GM21526 (cell line): ENCODE results near the gene STYX.
"Not testable (repeated sequence)": the region's sequence is repeated elsewhere in the genome, so short reads cannot be mapped to it uniquely, and the experiment has no call there.

ENCODE experiments used
- ATAC-seq: cut with Tn5 transposase; IDR thresholded peaks from one replicate; pipeline ENCODE4 v1.9.1; 2021; ENCODE audit warnings: moderate library complexity; ENCODE audit not compliant: unreplicated experiment, low FRiP score

The STYX gene

DNA sequence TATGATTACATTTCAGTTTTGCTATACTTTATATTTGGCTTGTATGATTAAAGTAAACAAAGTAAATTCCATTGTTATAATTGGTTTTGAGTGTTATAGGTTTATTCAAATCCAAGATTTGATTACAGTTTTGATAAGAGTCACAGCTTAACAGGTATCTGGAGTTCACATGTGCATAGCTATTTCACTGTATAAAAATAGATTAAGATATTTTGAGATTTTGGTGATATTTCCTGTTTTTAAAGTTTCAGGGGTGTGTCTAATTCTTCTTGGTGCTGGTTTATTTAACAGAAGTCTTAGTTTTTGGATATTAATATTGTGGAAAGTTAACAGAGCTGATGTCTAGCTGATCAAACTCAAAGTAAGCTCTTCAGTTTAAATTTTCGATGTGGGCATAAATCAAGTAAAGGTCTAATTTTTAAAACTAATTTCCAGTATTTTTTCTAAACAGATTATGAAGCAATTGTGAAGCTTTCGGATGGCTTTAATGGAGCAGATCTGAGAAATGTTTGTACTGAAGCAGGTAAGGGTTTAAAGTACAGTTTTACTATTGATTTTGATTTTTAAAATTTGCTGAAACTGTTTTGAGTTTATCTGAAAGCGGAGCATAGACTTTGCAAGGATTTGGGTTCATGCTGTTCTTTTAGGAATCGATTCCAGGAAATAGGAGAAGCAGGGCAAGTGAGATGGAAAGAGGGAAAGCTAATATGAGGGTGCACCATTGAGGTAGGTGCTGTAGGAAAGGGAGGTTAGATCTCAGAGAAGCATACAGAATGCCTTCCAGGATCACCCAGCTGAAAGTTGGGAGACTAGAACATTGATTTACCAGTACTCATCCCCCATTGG lies 6.2 kb upstream of the STYX start:
- ATAC-seq = no peak

DNA sequence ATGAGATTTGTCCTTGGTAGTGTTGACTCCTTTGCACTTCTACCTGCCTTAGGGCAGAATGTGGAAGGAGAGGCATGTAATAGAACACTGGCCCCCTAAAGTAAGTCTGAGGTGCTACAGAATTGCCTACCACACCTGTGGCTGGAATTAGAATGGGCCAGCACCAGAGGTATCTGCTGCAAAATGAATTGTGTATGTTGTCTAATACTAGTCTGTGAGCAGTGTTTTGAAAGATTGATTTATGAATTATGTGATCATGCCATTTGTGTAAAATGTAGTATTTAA lies 5.7 kb upstream of the STYX start:
- ATAC-seq = no peak

DNA sequence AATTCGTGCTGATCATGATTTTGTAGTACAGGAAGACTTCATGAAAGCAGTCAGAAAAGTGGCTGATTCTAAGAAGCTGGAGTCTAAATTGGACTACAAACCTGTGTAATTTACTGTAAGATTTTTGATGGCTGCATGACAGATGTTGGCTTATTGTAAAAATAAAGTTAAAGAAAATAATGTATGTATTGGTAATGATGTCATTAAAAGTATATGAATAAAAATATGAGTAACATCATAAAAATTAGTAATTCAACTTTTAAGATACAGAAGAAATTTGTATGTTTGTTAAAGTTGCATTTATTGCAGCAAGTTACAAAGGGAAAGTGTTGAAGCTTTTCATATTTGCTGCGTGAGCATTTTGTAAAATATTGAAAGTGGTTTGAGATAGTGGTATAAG lies 2.5 kb upstream of the STYX start:
- ATAC-seq = not testable (repeated sequence)

DNA sequence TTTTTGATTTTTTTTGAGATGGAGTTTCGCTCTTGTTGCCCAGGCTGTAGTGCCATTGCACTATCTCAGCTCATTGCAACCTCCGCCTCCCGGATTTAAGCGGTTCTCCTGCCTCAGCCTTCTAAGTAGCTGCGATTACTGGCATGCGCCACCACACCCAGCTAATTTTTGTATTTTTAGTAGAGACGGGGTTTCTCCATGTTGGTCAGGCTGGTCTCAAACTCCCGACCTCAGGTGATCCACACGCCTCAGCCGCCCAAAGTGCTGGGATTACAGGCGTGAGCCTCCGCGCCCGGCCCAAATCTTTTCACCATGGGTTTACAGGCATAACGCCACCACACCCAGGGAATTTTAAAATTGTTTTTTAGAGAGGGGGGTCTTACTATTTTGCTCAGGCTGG lies 931 bp upstream of the STYX start:
- ATAC-seq = not testable (repeated sequence)

DNA sequence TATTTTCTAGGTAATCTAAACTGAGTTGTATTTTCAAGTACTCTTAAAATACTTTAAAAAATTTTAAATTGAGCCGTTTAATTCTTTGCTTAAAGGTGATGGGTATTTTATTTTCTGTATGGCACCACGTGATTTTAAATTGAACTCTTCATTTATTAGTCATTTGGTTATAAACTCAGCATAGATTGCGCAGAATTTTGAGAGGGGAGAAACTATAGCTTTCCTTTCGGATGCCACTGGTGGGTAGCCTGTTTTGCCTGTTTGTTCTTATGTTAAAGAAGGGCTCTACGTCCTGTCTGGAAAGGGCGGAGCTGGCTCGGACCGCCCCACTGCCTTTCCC lies 411 bp upstream of the STYX start:
- ATAC-seq = no peak

DNA sequence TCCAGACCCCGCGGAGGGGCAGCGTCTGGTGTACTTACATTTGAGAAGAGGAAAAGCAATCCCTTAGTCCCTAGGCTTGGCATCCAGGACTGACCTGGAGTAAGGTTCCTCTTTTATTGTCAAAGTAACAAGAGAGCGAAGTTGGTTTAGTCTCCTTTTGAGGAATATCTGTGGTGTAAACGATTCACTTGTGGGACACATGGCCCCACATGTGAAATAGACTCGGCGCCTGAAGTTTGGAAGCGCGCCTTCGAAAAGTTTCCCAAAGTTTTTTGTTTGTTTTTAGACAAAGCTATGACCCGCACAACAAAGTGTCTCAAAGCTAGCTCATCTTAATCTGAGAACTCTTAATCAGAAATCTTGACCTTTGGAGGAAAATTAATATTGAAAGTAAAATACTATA lies 744 bp downstream of the STYX start:
- no peak for ATAC-seq

DNA sequence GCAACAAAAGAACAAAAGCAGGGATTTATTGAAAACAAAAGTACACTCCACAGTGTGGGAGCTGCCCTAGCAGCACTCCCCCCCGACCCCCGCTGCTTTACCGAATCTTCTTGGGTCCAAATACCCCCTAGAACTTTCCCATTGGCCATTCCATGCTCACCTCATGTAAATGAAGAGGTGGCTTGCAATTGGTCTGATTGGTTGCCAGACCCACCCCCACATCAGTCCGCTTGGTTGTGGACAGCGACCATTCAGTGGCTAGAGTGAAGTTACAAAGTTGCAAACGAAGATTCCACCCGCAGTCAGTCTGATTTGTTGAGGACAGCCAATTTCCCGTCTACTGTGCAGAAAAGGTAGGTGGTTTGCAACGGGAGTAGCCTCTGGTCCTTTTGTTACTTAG lies 3.9 kb downstream of the STYX start:
- no peak for ATAC-seq

DNA sequence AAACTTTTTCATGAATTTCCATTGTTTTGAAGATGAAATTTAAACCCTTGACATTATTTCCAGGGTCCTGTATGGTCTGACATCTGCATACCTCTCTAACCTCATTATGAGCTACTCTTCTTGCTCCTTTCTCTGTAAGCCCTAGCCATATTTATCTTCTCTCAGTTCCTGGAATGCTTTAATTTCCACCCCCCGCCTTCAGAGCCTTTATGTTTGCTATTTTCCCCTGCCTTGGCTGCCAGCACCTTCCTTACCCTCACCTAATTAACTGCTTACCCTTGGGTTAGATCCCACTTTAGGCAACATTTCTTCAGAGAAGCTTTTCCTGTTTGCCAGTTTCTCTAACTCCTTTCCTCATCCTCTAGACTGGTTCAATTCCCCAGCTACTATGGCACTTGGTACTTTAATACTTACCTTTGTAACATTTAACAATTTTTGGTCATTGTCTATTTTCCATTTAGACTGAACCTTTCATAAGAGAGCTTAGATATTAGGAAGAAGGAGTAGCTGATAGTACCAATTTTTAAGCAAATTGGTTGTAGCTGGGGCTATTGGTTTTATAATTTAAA lies 6.0 kb downstream of the STYX start:
- ATAC-seq = no peak

DNA sequence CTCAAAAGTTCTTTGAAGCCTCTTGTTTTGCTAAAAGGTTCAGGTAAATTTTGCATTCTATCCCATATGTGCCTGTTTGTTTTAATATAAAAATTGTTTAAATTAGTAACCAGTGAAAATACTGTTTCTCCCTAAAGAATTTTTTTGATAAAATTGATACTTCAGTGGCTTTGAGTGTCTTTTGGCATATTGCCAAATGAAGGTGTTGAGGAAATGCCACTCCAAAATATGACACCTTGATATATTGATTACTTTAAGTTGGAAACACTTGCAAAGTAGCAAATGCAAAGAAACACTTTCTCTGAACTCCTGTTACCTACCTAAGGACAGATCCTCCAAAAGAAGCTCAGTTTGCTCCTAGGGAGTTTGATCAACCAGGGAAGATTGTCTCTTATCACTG lies 8.4 kb downstream of the STYX start:
- no peak for ATAC-seq

DNA sequence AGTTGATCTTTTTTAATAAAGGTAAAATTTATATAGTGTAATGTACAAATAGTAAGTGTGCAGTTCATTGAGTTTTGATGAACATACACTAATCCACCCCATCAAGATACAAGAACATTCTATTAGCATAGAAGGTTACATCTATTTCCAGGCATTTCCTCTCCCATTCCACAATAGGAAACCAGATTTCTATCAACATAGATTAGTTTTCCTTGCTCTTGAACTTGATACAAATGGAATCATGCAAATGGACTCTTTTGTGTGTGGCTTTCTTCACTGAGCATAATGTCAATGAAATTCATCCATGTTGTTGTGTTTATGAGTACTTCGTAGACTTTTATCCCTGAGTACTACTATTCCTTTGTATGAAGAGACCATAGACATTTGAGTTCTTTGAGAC lies 10.8 kb downstream of the STYX start:
- no peak for ATAC-seq

DNA sequence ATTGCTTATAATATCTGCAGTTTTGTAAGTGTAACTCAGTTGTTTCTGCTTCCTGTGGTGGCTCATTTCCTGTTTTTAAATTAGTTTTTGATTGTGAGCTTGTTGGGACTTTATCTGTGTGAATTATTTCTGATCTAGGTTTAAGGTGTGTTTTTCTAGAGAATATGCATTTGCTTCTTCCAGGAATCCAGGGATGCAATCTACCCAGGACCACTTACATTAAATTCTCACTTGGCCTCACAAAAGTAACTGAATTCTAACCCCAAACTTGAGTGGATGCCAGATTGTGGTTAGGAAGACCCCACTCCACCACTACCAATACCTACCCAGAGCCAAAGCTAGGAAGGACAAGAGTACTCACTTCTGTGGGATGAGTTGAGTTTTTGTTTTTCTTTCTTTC lies 11.9 kb downstream of the STYX start:
- ATAC-seq = no peak

DNA sequence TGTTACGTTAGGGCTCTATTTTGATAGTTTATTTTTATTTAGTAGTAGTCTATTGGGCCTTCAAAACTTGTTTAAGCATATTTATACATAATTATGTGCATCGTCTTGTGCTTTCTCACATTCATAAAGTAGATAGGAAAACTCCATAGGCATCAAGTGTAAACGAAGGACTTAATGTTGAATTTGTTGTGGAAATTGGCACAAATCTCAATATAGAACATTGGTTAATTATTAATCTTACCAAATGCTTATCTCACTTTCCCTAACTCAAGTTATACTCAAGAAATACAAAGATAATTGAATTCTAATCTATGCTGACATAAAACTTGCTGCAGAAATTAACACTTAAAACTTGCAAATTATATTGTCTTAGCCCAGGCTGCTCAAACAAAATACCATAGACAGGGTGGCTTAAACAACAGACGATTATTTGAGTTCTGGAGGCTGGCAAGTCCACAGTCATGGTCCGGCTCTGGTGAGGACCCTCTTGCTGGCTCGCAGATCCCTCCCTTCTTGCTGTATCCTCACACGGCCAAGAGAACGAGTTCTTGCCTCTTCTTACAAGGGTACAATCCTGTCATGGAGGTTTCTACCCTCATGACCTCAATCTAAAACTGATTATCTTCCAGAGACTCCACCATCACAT lies 18.8 kb downstream of the STYX start:
- ATAC-seq = no peak

DNA sequence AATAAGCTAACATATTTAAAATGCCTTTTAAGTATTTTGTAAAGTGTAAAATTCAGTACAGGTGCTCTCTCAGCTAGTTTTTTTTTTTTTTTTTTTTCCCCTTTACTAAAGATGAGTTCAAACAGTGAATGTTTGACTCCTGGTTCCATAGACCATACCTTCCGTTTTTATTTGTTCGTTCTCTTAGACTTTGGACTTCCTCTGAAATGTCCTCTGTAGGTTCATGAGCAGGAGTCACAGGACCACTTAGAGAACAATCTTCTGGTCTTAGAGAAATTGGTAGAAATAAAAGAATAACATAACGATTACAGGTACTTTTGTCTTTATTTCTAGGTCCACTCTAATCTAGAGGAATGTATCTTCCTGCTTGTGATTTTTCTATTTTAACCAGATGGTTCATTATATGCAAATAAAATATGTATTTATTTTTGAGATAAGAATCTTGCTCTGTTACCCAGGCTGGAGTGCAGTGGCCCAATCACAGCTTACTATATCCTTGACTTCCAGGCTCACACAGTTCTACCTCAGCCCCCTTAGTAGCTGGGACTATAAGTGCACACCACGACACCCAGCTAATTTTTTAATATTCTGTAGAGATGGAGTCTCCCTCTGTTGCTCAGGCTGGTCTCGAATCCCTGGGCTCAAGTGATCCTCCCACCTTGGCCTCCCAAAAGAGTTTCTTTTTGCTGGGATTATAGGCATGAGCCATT lies 25.8 kb downstream of the STYX start:
- ATAC-seq = no peak

DNA sequence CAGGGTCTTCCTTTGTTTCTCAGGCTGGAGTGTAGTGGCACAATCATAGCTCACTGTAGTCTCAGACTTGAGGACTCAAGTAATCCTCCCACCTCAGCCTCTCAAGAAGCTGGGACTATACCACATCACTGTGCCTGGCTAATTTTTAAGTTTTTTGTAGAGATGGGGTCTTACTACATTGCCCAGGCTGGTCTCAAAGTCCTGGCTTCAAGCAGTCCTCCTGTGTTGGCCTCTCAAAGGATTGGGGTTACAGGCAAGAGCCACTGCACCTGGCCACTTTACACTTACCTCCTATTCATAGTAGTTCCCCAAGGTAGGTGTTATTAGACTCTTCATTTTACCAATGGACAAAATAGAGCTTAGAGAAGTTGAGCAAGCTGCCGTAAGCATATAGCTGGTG lies 29.2 kb downstream of the STYX start:
- no peak for ATAC-seq

DNA sequence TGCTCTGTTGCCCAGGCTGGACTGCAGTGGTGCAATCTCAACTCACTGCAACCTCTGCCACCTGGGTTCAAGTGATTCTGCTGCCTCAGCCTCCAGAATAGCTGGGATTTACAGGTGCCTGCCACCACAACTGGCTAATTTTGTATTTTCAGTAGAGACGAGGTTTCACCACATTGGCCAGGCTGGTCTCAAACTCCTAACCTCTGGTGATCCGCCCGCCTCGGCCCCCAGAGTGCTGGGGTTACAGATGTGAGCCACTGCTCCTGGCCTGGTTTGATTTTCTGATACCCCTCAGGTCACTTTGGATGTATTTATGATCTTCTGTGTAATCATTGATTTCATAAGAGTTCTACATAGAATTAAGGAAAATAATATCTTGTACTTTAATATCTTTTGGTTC lies 33.0 kb downstream of the STYX start:
- not testable (repeated sequence) for ATAC-seq

DNA sequence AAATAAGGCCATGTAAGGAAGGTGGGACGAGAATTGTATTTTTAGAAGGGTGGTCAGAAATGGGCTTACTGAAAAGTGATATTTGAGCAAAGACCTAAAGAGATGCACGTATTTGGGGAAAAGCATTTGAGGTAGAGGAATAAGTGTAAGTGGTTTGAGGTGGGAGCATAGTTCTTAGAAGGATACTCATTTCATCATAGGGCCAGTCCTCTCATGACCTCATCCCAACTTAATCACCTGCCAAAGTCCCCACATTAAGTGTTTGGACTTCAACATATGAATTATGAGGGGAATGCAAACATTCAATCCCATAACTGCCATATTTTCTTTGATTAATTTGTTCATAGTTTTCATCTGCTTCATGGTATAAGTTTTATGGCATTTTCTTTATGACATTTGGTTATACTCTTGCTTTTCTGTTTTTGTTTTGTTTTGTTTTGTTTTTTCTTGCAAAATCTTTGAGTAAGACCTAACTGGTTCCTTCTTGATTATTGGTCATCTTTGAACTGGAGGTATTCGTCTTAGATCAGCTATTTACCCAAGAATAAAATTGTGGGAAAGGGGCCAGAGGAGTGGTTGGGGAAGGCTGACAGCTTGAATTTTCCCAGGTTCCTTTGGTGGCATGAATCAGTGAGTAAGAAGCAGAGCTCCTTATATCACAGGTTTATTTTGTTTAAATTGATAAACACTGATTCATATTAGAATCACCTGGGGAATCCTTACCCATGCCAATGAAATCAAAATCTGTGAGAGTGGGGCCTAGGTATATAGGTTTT lies 37.3 kb downstream of the STYX start:
- ATAC-seq = no peak

DNA sequence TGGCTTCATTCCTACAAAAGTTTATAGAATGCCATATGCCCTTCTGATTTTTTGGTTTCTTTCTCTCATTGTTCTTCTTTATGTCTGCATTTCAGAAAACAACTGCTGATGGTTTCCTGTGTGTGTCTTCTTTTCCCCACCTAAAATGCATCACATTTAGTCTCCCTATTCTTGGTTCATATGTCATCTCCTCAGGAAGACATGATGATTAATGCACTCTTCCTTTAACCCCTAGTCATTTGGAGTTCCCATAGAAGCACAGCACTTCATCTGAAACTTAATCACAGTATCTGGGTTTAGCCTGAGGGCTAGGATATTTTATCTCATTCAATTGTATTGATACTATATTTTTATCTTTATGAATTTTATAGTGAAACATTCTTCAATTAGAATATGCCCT lies 39.9 kb downstream of the STYX start:
- ATAC-seq = no peak

DNA sequence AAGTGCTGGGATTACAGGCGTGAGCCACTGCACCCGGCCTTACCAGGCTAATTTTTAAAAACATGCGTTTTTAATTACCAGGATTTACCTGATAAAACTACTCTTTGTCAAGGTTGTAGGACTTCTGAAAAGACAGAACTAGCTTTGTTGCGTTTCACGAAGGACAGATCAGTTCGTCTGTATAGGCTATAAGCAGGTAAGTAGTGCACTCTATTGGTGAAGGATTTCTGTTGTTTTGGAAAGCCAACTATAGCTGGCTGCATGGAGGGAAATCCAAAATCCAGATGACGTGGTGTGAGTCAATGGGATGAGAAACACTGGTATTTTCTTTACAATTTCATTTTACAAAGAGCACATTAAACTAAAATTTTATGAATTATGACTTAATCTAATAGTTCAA lies 46.9 kb downstream of the STYX start:
- no peak for ATAC-seq

DNA sequence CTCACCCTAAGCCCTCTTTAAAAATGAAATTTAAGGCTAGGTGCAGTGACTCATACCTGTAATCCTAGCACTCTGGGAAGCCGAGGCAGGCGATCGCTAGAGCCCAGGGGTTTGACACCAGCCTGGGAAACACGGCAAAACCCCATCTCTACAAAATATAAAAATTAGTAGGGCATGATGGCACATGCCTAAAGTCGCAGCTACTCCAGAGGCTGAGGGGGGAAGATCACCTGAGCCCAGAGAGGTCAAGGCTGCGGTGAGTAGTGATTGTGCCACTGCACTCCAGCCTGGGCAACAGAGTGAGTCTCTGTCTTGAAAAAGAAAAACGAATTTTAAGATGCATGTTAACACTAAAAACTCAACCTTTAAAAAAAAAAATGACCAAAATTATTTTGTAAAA lies 48.7 kb downstream of the STYX start:
- no peak for ATAC-seq

DNA sequence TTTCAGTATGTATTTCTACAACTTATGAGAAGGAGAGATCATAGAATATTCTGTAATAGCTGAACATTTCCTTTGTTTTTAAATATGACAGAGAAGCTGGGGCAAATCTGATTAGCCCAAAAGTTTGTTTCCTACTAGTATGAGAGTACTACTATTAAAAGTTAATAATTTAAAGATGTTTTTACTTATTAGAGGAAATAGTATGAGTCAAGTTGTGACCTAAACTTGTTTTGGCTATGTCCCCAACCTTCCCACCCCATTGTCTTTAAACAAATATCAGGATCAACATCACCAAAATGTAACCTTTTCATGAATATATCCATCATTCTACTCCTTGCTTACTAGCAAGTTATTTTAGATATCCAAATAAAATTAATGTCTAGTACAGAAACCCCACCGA lies 50.9 kb downstream of the STYX start:
- no peak for ATAC-seq

DNA sequence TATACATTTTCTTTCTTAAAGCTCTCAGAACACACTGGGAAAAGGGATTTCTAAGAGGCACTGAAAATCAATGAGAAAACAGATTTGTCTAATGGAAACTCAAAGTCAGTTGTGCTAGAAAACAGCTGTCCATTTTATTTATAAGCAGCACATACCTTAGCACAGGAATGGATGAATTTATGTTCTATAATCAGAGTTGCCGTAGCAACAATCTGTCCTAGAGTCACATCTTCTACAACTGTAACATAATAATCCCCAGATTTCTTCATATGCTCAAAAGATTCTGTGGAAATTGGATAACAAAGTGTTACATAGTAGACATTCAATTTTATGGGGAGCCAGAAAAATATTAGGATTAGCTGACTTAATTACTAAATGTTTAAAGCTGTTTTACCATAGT lies 51.7 kb downstream of the STYX start:
- ATAC-seq = no peak
